ENCODE results near the gene CGAS.
"Not testable (repeated sequence)": the region's sequence is repeated elsewhere in the genome, so short reads cannot be mapped to it uniquely, and the experiment has no call there.

The CGAS gene

GRCh38 chr6:73452107-73452461, at the start of gene CGAS:
Gene CGAS, minus strand, starts transcription at chr6:73452297. Its CDS starts 116 bp downstream, at chr6:73452181.
- in situ Hi-C loops (cut with MboI; ENCODE audit: low sequenced_read_pairs), result no loop called here

DNA sequence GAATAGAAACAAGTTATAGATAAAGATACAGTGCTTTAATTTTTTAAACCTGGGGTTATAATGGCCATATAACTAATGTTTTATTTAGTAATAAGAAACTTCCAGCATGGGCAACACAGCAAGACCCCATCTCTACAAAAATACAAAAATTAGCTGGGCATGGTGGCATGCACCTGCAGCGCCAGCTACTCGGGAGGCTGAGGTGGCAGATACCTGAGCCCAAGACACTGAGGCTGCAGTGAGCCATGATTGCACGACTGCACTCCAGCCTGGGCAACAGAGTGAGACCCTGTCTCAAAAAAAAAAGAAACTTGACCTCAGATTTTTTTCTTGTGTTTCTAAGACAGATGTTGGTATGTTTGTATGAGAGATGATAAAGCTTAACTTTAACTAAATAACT, 45.8 kb upstream of the CGAS start:
- in situ Hi-C loops (cut with MboI; ENCODE audit: low sequenced_read_pairs), result no loop called here

GRCh38 chr6:73491377-73491776, 39.3 kb upstream of the CGAS start:
- in situ Hi-C loops (cut with MboI; ENCODE audit: low sequenced_read_pairs), result no loop called here

- in situ Hi-C loops (cut with MboI; ENCODE audit: low sequenced_read_pairs), result no loop called here
Measured at GRCh38 chr6:73487473-73487872, 35.4 kb upstream of the CGAS start.

- in situ Hi-C loops (cut with MboI; ENCODE audit: low sequenced_read_pairs), result no loop called here
Measured at GRCh38 chr6:73484438-73484837, 32.3 kb upstream of the CGAS start.

GRCh38 chr6:73481969-73482368, 29.9 kb upstream of the CGAS start:
- in situ Hi-C loops (cut with MboI; ENCODE audit: low sequenced_read_pairs), result no loop called here

DNA sequence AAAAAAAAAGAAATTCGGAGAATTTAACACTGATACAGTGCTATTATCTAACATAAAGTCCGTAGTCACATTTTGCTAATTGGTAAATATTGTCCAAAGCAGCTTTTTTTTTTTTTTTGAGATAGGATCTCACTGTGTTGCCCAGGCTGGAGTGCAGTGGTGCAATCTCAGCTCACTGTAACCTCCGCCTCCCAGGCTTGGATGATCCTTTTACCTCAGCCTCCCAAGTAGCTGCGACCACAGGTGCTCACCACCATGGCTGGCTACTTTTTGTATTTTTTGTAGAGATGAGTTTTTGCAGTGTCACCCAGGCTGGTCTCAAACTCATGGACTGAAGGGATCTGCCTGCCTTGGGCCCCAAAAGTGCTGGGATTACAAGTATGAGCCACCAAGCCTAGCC, 25.3 kb upstream of the CGAS start:
- in situ Hi-C loops (cut with MboI; ENCODE audit: low sequenced_read_pairs), result no loop called here

DNA sequence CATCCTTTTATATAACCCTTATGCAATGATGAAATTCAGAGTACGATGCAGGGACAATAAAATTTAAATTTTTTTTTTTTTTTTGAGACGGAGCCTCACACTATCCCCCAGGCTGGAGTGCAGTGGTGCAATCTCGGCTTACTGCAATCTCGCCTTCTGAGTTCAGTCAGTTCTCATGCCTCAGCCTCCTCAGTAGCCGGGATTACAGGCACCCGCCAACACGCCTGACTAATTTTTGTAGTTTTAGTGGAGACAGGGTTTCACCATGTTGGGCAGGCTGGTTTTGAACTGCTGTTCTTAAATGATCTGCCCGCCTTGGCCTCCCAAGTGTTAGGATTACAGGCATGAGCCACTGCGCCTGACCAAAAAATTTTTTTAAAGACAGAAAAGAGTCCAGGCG, 24.6 kb upstream of the CGAS start:
- in situ Hi-C loops (cut with MboI; ENCODE audit: low sequenced_read_pairs), result no loop called here

DNA sequence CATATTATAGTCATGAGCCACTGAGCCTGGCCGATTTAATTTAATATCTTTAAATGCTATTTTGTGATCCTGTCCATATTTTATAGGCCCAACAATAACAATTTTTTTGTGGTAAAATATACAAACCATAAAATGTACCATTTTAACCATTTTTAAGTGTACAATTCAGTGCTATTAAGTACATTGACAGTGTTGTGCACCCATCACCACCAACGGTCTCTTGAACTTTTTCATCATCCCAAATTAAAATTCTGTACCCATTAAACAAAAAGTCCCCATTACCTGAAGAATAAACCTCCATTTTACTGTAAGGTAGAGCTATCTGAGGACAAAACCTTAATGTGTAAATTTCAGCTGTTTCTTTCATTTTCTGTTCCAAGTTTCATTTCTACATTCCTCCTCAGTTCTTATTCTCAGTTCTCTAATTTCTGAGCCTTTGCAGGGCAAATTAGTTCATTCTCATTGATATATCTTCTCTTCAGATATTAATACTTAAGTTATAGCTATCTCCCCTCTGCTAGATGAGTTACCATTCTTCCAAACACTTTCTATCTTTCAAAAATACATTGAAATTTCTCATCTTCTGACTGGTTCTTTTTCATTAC, 19.7 kb upstream of the CGAS start:
- in situ Hi-C loops (cut with MboI; ENCODE audit: low sequenced_read_pairs), result no loop called here

DNA sequence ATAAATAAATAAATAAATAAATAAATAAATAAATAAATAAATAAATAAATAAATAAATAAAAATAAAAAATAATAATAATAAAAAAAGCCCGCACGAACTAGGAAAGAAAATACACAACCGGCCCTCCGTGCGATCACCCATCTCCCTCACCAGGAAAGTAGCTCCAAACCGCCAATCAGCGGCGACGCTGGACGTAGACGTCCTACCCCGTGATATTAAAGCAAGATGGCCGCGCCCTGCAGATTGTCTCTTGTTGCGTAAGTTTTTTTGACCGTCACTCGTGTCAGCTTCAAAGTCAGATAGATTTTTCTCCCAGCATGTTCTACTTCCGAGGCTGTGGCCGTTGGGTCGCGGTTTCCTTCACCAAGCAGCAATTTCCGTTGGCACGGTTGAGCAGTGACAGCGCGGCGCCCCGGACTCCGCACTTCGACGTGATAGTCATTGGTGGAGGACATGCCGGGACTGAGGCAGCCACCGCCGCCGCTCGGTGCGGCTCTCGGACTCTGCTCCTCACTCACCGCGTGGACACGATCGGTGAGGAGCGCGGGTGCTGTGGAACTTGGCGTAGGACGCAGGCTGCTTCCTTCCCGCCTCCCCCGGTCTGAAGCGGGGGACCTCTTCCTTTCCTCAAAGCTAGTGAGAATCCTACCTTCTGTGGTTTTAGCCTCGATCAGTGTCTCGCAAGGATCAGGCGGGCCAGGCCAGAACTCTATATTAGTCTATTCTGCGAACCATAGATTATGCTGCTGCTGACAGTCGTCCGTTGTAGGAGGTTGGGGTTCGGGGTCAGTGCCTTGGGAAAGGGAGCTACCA, 9.6 kb upstream of the CGAS start, which contains the start of gene MTO1:
Gene MTO1, plus strand, starts transcription at position 201 of the 814 bp plus-strand sequence. Its CDS starts 118 bp downstream, at position 319.
- in situ Hi-C loops (cut with MboI; ENCODE audit: low sequenced_read_pairs), result no loop called here

DNA sequence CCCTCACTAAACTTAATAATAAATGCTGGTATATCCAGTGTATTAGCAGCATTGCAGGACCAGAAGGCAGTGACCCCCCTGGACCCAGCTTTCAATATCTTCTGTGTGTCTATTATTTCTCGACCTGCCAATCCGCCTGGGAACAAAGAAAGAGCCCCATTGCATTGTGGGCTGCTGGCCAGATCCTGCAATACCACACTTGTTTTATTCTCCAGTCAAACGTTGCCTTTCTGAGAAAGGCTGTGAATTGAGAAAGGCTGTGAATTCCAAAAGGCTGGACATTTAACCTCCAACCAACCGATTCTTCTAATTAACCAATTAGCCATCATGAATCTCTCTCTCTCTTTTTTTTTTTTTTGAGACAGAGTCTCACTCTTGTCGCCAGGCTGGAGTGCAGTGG, 8.0 kb upstream of the CGAS start:
- in situ Hi-C loops (cut with MboI; ENCODE audit: low sequenced_read_pairs), result no loop called here

GRCh38 chr6:73459474-73459873, 7.4 kb upstream of the CGAS start:
- in situ Hi-C loops (cut with MboI; ENCODE audit: low sequenced_read_pairs), result not testable (repeated sequence)

DNA sequence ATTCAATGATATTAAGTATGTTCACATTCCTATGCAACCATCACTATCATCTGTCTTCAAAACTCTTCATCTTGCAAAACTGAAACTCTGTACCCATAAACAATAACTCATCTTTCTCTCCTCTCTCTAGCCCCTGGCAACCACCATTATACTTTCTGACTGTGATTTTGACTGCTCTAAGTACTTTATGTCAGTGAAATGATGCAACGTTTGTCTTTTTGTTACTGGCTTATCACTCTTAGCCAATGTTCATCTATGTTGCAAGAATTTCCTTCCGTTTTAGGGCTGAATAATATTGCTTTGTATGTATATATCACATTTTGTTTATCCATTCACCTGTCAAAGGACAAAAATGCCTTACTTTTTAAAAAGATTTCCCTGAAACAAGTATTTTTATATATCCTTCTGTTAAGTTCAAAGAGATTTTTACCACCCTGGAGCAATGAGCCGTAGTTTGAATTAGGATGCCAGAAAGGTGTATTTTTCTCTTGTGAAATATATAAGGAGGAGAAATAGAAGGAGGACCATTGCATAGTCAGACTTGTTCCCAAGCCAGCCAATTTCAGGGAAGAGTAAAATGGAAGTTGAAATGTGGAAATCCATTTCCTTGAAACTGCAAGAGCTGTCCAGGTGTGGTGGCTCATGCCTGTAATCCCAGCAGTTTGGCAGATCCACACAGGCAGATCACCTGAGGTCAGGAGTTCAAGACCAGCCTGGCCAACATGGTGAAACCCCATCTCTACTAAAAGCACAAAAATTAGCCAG, 4.0 kb upstream of the CGAS start:
- in situ Hi-C loops (cut with MboI; ENCODE audit: low sequenced_read_pairs), result no loop called here

- in situ Hi-C loops (cut with MboI; ENCODE audit: low sequenced_read_pairs), result no loop called here
Measured at GRCh38 chr6:73451223-73452106, 632 bp downstream of the CGAS start.

GRCh38 chr6:73443555-73443954, 8.5 kb downstream of the CGAS start:
- in situ Hi-C loops (cut with MboI; ENCODE audit: low sequenced_read_pairs), result no loop called here

- in situ Hi-C loops (cut with MboI; ENCODE audit: low sequenced_read_pairs), result no loop called here
Measured at GRCh38 chr6:73435236-73435635, 16.9 kb downstream of the CGAS start.

DNA sequence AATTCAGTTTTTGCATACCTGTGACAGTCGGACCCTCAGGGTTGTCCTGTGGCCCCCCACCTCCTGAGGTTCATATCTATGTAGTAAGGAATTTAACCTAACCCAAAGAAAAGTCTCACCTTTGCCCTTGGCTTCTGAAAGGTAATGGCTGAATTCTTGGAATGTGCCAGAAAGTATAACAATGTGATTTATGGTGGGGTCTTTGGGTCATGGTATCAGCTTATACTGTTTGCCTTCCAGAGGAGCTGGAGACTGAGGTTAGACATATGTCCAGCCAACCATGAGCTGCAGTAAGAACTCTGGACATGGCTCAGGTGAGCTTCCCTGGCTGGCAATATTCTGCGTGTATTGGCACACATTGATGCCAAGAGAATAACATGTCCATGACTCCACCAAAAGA, 30.6 kb downstream of the CGAS start:
- in situ Hi-C loops (cut with MboI; ENCODE audit: low sequenced_read_pairs), result no loop called here

- in situ Hi-C loops (cut with MboI; ENCODE audit: low sequenced_read_pairs), result no loop called here
Measured at GRCh38 chr6:73418081-73418741, 33.9 kb downstream of the CGAS start.

DNA sequence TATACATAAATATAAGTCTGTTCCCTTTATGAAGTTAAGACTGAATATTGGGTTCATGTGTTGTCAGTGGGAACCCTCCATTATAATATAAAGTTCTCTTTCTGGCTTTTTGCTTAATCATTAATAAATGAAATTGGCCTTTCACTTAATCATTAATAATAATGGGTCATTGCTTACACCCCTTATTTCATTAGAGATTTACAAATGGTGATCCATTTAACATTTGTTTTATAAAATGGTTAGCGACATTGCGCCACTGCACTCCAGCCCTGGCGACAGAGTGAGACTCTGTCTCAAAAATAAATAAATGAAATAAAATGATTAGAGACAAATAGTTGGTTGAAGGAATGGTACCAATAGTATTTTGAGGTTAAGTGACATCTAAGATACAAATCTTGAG, 39.0 kb downstream of the CGAS start:
- in situ Hi-C loops (cut with MboI; ENCODE audit: low sequenced_read_pairs), result no loop called here

GRCh38 chr6:73409395-73409794, 42.7 kb downstream of the CGAS start:
- in situ Hi-C loops (cut with MboI; ENCODE audit: low sequenced_read_pairs), result no loop called here

Data from HL-60/S4 treated with phorbol 12-myristate 13-acetate at 8.2 ng/mL for 4 days and 3 days (cell line).